Keratinocyte (primary cell): ENCODE measurements around the gene REXO1.

Experiments used
- EZH2 ChIP-seq: IDR thresholded peaks from one replicate; pipeline ENCODE4 v1.6.1; 2012; ENCODE audit warnings: inconsistent platforms, mild to moderate bottlenecking, low read length, moderate library complexity
- TF ChIP-seq, protein P1 (sequence below), 3 experiments: IDR thresholded peaks in 1 of 3; conservative IDR thresholded peaks in 1 of 3; optimal IDR thresholded peaks in 1 of 3; 2 replicates in 2 of 3; 3 replicates in 1 of 3; pipeline versions ENCODE3 to v1.5.1; 2011; ENCODE audit warnings: low read length in 3 of 3, mild to moderate bottlenecking in 3 of 3, moderate library complexity in 2 of 3, control low read depth in 1 of 3, inconsistent platforms in 1 of 3; ENCODE audit not compliant: insufficient read depth in 2 of 3; ENCODE audit errors: extremely low read depth in 1 of 3

GRCh38 chr19:1809678-1810077 is 38.6 kb downstream of the REXO1 start:
- TF ChIP-seq, protein P1, sequence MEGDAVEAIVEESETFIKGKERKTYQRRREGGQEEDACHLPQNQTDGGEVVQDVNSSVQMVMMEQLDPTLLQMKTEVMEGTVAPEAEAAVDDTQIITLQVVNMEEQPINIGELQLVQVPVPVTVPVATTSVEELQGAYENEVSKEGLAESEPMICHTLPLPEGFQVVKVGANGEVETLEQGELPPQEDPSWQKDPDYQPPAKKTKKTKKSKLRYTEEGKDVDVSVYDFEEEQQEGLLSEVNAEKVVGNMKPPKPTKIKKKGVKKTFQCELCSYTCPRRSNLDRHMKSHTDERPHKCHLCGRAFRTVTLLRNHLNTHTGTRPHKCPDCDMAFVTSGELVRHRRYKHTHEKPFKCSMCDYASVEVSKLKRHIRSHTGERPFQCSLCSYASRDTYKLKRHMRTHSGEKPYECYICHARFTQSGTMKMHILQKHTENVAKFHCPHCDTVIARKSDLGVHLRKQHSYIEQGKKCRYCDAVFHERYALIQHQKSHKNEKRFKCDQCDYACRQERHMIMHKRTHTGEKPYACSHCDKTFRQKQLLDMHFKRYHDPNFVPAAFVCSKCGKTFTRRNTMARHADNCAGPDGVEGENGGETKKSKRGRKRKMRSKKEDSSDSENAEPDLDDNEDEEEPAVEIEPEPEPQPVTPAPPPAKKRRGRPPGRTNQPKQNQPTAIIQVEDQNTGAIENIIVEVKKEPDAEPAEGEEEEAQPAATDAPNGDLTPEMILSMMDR (optimal IDR thresholded peaks at IDR 0.05 in 1 of 3, IDR thresholded peaks at IDR 0.05 in 1 of 3, conservative IDR thresholded peaks at IDR 0.05 in 1 of 3; ENCODE audit: extremely low read depth in 1 of 3, insufficient read depth in 2 of 3, low read length in 3 of 3) = no peak
- TF ChIP-seq EZH2 = no peak
